Body of pancreas (tissue), 4 donors: Measurements from ENCODE around the gene COQ10B. TPM values are rescaled to one million over a fixed set of nuclear protein-coding genes. Genes with fewer than 3 reads are reported as not detected.
"Not testable (repeated sequence)": the region's sequence is repeated elsewhere in the genome, so short reads cannot be mapped to it uniquely, and the experiment has no call there.

Experiments used
- ATAC-seq: fragments of 150-250 bp; one replicate; pipeline ENCODE4 v1.9.1; 2016
- DNase-seq, 4 donors: peaks; one replicate each; pipeline ENCODE4 v3.0.0-alpha.2; 2019
- H3K27ac ChIP-seq, 4 donors: fragments of 200-600 bp; sonication (generic); 1 replicate in 3 of 4; 2 replicates in 1 of 4; pipeline versions ENCODE4 v1.5.1 to v1.6.1; 2016 to 2019; ENCODE audit warnings: mild to moderate bottlenecking in 1 of 4, mixed read lengths in 1 of 4, moderate library complexity in 1 of 4
- H3K27me3 ChIP-seq, 2 donors: fragments of 200-600 bp; sonication (generic); one replicate each; pipeline ENCODE4 v1.6.0; 2016; ENCODE audit warnings: mild to moderate bottlenecking in 1 of 2
- H3K36me3 ChIP-seq, 2 donors: fragments of 200-600 bp; sonication (generic); replicated peaks in 1 of 2; 2 replicates each; pipeline ENCODE4 v1.5.1; 2016; ENCODE audit warnings: low read depth in 2 of 2; ENCODE audit not compliant: insufficient read depth in 1 of 2
- H3K4me1 ChIP-seq: fragments of 200-600 bp; sonication (generic); one replicate; pipeline ENCODE4 v1.6.0; 2016
- H3K4me3 ChIP-seq, 2 donors: fragments of 200-600 bp; sonication (generic); 1 replicate in 1 of 2; 2 replicates in 1 of 2; pipeline ENCODE4 v1.5.1; 2016 to 2019
- H3K9me3 ChIP-seq, 3 donors: fragments of 200-600 bp; sonication (generic); 1 replicate in 2 of 3; 2 replicates in 1 of 3; pipeline ENCODE4 v1.5.1; 2016
- POLR2A ChIP-seq, 3 donors: fragments of 450-650 bp; IDR thresholded peaks; one replicate each; pipeline ENCODE4 v1.6.1; 2016; ENCODE audit warnings: antibody characterized with exemption in 3 of 3, mild to moderate bottlenecking in 2 of 3
- WGBS, 2 donors: methylation state at CpG; one replicate each; pipeline ENCODE4 v1.1.5; 2017; 5-methylcytosine and 5-hydroxymethylcytosine counted together
- intact Hi-C: fragments of 100-400 bp; cut with DNase I; formaldehyde crosslinking; loops from one replicate; pipeline ENCODE4 v1.15.1; 2023
- total RNA-seq, 2 donors: library from RNA; depleted of rRNA; stranded (reverse); fragments of >200 nt; gene quantifications; one replicate each; pipeline ENCODE4 v1.1.0, GENCODE V29; 2016
- TF ChIP-seq, protein P1 (sequence below), 7 experiments: fragments of 450-650 bp in 4 of 7; fragments of 200-600 bp in 3 of 7; sonication (generic) in 3 of 7; IDR thresholded peaks; one replicate each; pipeline ENCODE4 v1.5.1; 2016 to 2019; ENCODE audit warnings: antibody characterized with exemption in 7 of 7

Gene COQ10B
- total RNA-seq, 2 donors from 2014 or later, result 5.3 to 9.6 TPM

DNA sequence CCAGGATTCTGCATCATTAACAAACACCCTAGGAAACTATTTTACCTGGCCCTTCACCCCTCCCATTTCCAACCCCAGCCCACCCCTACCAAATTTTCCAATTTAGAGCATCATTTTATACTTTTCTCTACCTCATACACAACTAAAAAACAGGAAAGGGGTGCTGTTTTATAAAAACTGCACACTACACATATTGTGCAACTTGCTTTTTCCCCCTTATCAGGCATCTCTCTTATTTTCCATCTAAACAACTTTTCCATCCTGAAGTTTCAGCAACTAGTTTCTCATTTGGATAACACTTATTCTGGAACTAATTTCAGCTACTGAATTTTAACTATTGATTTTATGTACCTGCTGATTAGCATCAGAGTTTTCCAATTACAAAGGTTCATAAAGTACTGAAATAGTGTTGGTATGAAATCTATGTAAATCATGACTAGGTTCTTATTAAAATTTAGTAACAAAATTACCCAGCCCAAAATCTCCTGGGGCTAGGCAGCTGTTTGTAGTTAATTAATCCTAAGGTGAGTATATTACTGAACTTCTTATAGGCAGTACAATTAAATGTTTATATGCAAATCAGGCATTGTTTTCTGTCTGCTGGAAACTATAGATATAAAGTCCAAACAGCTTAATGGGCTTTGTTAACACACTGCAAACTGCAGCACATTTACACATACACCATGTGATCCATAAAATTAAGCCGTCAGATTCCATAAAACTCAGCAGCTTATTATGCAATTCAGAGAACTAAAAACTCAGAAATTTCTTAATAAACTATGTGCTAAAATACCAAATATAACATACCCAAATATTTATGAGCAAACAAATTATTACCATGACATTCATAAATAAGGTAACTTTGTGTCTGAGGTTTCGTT is 26.4 kb upstream of the COQ10B start:
- DNase-seq (no peak), ATAC-seq (no peak)
- Histone ChIP-seq H3K36me3 (peaks cover 0 to 2% of the 10 kb centered on the region in 2 donors), H3K9me3 (no peaks in the 10 kb centered on the region), H3K4me3 (no peak overlapping the region), H3K4me1 (peaks cover 81% of the 10 kb centered on the region), H3K27me3 (no peaks in the 10 kb centered on the region), H3K27ac (no peak overlapping the region)
- 30 to 44% methylated on average over 2 of the region's 2 CpGs for WGBS, 2 donors
- no peak for TF ChIP-seq POLR2A (IDR thresholded peaks at IDR 0.05)
- TF ChIP-seq, protein P1, sequence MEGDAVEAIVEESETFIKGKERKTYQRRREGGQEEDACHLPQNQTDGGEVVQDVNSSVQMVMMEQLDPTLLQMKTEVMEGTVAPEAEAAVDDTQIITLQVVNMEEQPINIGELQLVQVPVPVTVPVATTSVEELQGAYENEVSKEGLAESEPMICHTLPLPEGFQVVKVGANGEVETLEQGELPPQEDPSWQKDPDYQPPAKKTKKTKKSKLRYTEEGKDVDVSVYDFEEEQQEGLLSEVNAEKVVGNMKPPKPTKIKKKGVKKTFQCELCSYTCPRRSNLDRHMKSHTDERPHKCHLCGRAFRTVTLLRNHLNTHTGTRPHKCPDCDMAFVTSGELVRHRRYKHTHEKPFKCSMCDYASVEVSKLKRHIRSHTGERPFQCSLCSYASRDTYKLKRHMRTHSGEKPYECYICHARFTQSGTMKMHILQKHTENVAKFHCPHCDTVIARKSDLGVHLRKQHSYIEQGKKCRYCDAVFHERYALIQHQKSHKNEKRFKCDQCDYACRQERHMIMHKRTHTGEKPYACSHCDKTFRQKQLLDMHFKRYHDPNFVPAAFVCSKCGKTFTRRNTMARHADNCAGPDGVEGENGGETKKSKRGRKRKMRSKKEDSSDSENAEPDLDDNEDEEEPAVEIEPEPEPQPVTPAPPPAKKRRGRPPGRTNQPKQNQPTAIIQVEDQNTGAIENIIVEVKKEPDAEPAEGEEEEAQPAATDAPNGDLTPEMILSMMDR (IDR thresholded peaks at IDR 0.05), result no peak
- intact Hi-C loops, result no loop called here

DNA sequence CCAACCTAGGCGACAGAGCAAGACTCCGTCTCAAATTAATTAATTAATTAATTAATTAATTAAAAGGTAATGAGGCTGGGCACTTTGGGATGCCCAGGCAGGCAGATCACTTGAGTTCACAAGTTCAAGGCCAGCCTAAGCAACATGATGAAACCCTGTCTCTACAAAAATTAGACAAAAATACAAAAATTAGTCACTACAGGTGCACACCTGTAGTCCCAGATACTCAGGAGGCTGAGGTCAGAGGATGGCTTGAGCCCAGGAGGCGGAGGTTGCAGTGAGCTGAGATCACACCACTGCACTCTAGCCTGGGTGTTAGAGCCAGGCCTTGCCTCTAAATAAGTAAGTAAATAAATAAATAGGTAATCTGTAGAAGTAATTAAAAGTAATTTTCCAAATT is 25.4 kb upstream of the COQ10B start:
- no peaks in the 10 kb centered on the region for H3K27me3 ChIP-seq
- intact Hi-C loops, result no loop called here
- WGBS, 2 donors, result 90 to 100% methylated on average over 3 of the region's 3 CpGs
- H3K27ac ChIP-seq, result peak overlapping the region in 1 of 4 donors; percentile 24
- TF ChIP-seq POLR2A (IDR thresholded peaks at IDR 0.05), result no peak
- TF ChIP-seq, protein P1 (IDR thresholded peaks at IDR 0.05), result no peak
- H3K4me3 ChIP-seq, result no peak overlapping the region
- DNase-seq, result peak in 1 of 4 donors; percentile 20
- no peaks in the 10 kb centered on the region for H3K9me3 ChIP-seq
- no peaks in the 10 kb centered on the region for H3K36me3 ChIP-seq
- peaks cover 90% of the 10 kb centered on the region for H3K4me1 ChIP-seq
- no peak for ATAC-seq

DNA sequence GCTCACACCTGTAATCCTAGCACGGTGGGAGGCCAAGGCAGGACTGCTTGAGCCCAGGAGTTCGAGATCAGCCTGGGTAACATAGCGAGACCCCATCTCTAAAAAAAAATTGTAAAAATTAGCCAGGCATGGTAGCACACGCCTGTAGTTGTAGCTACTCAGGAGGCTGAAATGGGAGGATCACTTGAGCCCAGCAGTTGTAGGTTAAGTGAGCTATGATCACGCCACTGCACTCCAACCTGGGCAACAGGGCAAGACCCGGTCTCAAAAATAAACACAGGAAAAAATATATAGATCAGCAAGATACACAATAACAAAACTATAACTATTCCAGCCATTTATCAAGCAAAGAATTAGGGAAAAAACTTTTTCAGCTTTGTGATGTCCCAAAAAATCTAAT is 21.5 kb upstream of the COQ10B start:
- intact Hi-C loops, result no loop called here
- Histone ChIP-seq H3K4me1 (peaks cover 66% of the 10 kb centered on the region), H3K27me3 (no peaks in the 10 kb centered on the region), H3K36me3 (no peaks in the 10 kb centered on the region), H3K27ac (peak overlapping the region in 1 of 4 donors; percentile 12), H3K9me3 (no peaks in the 10 kb centered on the region), H3K4me3 (no peak overlapping the region)
- DNase-seq, result no peak
- 44 to 49% methylated on average over 6 of the region's 6 CpGs for WGBS, 2 donors
- no peak for TF ChIP-seq POLR2A (IDR thresholded peaks at IDR 0.05)
- TF ChIP-seq, protein P1 (IDR thresholded peaks at IDR 0.05), result no peak
- no peak for ATAC-seq

DNA sequence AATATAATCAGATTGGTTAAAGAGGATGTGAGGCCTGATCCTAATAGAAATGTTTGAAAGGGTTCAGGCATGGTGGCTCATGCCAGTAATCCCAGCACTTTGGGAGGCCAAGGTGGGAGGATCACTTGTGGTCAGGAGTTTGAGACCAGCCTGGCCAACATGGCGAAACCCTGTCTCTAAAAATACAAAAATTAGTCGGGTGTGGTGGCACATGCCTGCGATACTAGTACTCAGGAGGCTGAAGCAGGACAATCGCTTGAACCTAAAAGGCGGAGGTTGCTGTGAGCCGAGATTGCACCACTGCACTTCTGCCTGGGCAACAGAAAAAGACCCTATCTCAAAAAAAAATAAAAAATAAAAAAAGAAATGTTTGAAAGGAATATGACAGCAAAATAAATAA is 20.8 kb upstream of the COQ10B start:
- ATAC-seq, DNase-seq, H3K27ac ChIP-seq, H3K36me3 ChIP-seq, intact Hi-C loops, H3K9me3 ChIP-seq, H3K4me3 ChIP-seq, H3K27me3 ChIP-seq: not testable (repeated sequence)
- 58 to 76% methylated on average over 6 of the region's 6 CpGs for WGBS, 2 donors
- peaks cover 59% of the 10 kb centered on the region for H3K4me1 ChIP-seq

DNA sequence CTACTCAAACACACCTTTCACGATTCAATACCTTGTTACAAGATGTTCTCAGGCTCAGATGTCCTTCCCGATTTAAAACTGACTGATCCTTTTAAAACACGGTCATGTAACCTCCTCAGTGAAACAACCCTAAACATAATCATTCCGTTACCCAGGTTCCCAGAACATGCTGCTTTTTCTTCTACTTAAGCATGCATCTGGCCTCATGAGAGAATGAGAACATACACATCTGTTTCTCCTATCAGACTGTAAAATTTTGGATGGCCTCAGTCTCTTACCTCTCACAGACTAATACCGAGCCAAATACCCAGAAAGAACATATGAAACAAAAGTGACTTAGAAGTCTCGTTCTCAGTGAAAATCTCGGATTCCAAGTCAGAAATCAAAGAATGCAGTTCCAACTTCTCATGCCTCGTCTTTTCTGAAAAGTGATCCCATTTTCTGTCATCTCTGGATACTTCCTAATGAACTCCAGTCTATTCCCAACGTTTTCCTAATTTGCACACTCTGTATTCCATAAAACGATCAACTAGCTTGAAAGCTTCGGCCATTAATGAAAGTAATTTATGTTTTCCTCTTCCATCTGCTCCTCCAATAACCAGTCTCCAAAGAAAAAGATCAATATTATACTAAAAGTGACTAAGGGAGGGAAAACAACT is 19.4 kb upstream of the COQ10B start:
- 0 to 1% methylated on average over 11 of the region's 11 CpGs for WGBS, 2 donors
- no peaks in the 10 kb centered on the region for H3K27me3 ChIP-seq
- H3K4me1 ChIP-seq, result peaks cover 47% of the 10 kb centered on the region
- TF ChIP-seq, protein P1 (IDR thresholded peaks at IDR 0.05), result no peak
- peak in 1 of 3 donors; percentile 18 for TF ChIP-seq POLR2A (IDR thresholded peaks at IDR 0.05)
- intact Hi-C loops, result no loop called here
- ATAC-seq (no peak), DNase-seq (no peak)
- H3K9me3 ChIP-seq, result no peaks in the 10 kb centered on the region
- no peaks in the 10 kb centered on the region for H3K36me3 ChIP-seq
- peak overlapping the region in 3 of 4 donors; percentile 94 to 98 (median 97) for H3K27ac ChIP-seq
- peak overlapping the region; percentile 71 to 83 for H3K4me3 ChIP-seq
